Kidney (tissue), 14 donors: ENCODE measurements around the gene ZDHHC18. TPM values are rescaled to one million over a fixed set of nuclear protein-coding genes. Genes with fewer than 3 reads are reported as not detected.

Source experiments
- DNase-seq, 5 donors: peaks; one replicate each; pipeline ENCODE4 v3.0.0-alpha.2; 2013 to 2020
- FAIRE-seq: peaks from 2 replicates; lab custom pipeline; 2012; peaks lifted over from hg19 to GRCh38; lab: Jason Lieb, UNC
- H3K27ac ChIP-seq, 2 donors: one replicate each; pipeline ENCODE4 v1.7.0; 2013; ENCODE audit warnings: low read depth in 2 of 2, low read length in 2 of 2, inconsistent platforms in 1 of 2
- H3K27me3 ChIP-seq: one replicate; pipeline ENCODE4 v1.7.1; 2013; ENCODE audit warnings: low read length, inconsistent platforms; ENCODE audit not compliant: control insufficient read depth, insufficient read depth
- H3K36me3 ChIP-seq, 3 donors: one replicate each; pipeline versions ENCODE4 v1.7.0 to v1.7.1; 2013; ENCODE audit warnings: low read length in 3 of 3, control low read depth in 1 of 3, inconsistent platforms in 1 of 3; ENCODE audit not compliant: insufficient read depth in 3 of 3, control insufficient read depth in 2 of 3
- H3K4me1 ChIP-seq, 3 donors: one replicate each; pipeline versions ENCODE4 v1.7.0 to v1.7.1; 2013; ENCODE audit warnings: low read length in 3 of 3, inconsistent platforms in 1 of 3, low read depth in 1 of 3; ENCODE audit not compliant: control insufficient read depth in 2 of 3, insufficient read depth in 2 of 3
- H3K4me3 ChIP-seq, 3 donors: one replicate each; pipeline versions ENCODE4 v1.7.0 to v1.8.1; 2013; ENCODE audit warnings: low read length in 3 of 3, control low read depth in 1 of 3, inconsistent platforms in 1 of 3
- H3K9ac ChIP-seq, 3 donors: one replicate each; pipeline versions ENCODE4 v1.7.0 to v1.7.1; 2013; ENCODE audit warnings: low read length in 3 of 3, control low read depth in 1 of 3, inconsistent platforms in 1 of 3
- H3K9me3 ChIP-seq, 3 donors: one replicate each; pipeline versions ENCODE4 v1.7.0 to v1.7.1; 2013; ENCODE audit warnings: low read length in 3 of 3, control low read depth in 1 of 3, inconsistent platforms in 1 of 3; ENCODE audit not compliant: control insufficient read depth in 2 of 3, insufficient read depth in 1 of 3
- intact Hi-C: fragments of 100-400 bp; cut with DNase I; formaldehyde crosslinking; loops from one replicate; pipeline ENCODE4 v1.11.1; 2022
- polyA plus RNA-seq: library from polyadenylated mRNA; stranded (reverse); fragments of 350-450 nt; fragmentation: Illumina TruSeq; extraction: RNeasy Lipid Tissue Mini Kit (QIAGEN cat#74804); gene quantifications from one replicate; pipeline ENCODE4 v1.2.3, GENCODE V29; 2014; ENCODE audit warnings: low read depth, low replicate concordance; ENCODE audit not compliant: insufficient read depth
- total RNA-seq: library from RNA; stranded (reverse); fragmentation: NEBNext Ultra II Directional; extraction: Animal tissue kit (Norgen Biotek cat#: 25700); gene quantifications from one replicate; pipeline ENCODE4 v1.2.1, GENCODE V29; 2021
- TF ChIP-seq, protein P1 (sequence below): IDR thresholded peaks from 3 replicates; pipeline ENCODE4 v1.5.1; 2012; ENCODE audit warnings: mild to moderate bottlenecking, moderate library complexity, borderline replicate concordance; ENCODE audit not compliant: insufficient read depth; ENCODE audit errors: extremely low read depth
- donor health status: control.
- donor health status: control.
- donor health status: control.
- donor health status: control.
- donor health status: control.
- donor health status: DM: yes; HTN: yes; CAD: no.
- donor health status: Normal renal cell carcinoma (clear cell type).

Gene ZDHHC18
- total and polyA plus RNA-seq, 2 donors from 2014 or later, result 6.7 to 15.6 TPM

DNA sequence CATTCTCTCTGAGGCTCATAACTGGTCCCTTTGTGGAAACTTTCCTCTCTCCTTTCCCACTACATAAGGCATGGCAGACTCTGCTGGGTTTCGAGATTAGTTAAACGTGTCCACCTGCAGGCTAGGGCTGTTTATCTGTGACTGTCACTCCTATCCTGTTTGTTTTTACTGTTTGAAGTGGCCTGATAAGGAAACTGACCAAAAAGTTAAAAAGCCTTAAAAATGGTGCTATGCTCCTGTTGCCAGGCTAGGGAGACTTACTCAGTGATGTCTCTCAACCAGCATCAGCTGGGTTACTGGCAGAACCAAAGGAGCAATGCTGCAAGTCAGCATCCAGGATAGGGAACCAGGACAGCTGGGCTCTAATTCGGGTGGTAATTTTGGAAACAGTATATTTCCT, 34.9 kb upstream of the ZDHHC18 start:
- no peak overlapping the region for H3K27ac ChIP-seq

DNA sequence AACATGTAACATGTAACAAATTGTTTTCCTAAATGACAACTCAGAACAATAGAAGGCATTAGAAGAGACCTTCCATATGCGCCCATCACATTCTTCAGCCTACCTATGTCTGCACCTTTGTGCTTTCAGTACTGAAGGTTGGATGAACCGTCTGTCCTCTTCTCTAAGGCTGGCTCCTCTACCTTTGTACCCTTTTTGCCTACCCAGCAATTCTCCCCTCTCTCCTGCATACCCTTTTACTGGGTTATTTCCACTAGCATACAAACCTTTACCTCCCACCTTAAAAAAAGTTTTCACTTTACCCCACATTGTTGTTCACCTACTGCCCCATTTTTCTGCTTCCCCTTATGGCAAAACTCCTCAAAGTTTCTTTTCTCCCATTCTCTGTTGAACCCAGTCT, 33.6 kb upstream of the ZDHHC18 start:
- no peak for FAIRE-seq
- intact Hi-C loops, result loop anchor here (5.0 kb wide), 1 partner anchor 191 kb away; no protein-coding TSS in a partner anchor
- no peaks in the 10 kb centered on the region for H3K27me3 ChIP-seq

More for the DNA sequence above, 34.9 kb upstream of the ZDHHC18 start:
- Histone ChIP-seq H3K9me3 (no peaks in the 10 kb centered on the region), H3K36me3 (peaks cover 0 to 12% (median 11%) of the 10 kb centered on the region in 3 donors), H3K4me1 (peaks cover 3 to 11% (median 5%) of the 10 kb centered on the region in 3 donors), H3K9ac (no peak overlapping the region), H3K4me3 (no peak overlapping the region), H3K27me3 (no peaks in the 10 kb centered on the region)
- TF ChIP-seq, protein P1, sequence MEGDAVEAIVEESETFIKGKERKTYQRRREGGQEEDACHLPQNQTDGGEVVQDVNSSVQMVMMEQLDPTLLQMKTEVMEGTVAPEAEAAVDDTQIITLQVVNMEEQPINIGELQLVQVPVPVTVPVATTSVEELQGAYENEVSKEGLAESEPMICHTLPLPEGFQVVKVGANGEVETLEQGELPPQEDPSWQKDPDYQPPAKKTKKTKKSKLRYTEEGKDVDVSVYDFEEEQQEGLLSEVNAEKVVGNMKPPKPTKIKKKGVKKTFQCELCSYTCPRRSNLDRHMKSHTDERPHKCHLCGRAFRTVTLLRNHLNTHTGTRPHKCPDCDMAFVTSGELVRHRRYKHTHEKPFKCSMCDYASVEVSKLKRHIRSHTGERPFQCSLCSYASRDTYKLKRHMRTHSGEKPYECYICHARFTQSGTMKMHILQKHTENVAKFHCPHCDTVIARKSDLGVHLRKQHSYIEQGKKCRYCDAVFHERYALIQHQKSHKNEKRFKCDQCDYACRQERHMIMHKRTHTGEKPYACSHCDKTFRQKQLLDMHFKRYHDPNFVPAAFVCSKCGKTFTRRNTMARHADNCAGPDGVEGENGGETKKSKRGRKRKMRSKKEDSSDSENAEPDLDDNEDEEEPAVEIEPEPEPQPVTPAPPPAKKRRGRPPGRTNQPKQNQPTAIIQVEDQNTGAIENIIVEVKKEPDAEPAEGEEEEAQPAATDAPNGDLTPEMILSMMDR, result no peak
- intact Hi-C loops, result loop anchor here (5.0 kb wide), 1 partner anchor 189 kb away; no protein-coding TSS in a partner anchor
- no peak for DNase-seq
- no peak for FAIRE-seq

DNA sequence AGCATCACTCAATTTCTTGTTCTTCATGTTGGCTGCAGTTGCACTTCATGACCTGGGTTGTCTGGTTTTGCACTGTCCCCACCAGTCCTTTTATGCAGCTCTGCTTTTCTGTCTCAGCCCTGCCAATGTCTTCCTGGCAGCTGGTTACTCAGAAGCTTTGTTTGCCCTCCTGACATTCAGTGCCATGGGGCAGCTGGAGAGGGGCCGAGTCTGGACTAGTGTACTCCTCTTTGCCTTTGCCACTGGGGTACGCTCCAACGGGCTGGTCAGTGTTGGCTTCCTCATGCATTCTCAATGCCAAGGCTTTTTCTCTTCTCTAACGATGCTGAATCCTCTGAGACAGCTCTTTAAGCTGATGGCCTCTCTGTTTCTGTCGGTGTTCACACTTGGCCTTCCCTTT, 32.1 kb upstream of the ZDHHC18 start:
- FAIRE-seq, result no peak
- intact Hi-C loops, result loop anchor here (5.0 kb wide), 1 partner anchor 192 kb away; no protein-coding TSS in a partner anchor
- Histone ChIP-seq H3K4me3 (no peak overlapping the region), H3K36me3 (peaks cover 0 to 12% (median 11%) of the 10 kb centered on the region in 3 donors), H3K9me3 (no peaks in the 10 kb centered on the region), H3K27me3 (no peaks in the 10 kb centered on the region), H3K4me1 (peaks cover 0 to under 1% (median 0%) of the 10 kb centered on the region in 3 donors), H3K9ac (no peak overlapping the region), H3K27ac (no peak overlapping the region)
- DNase-seq, result no peak
- TF ChIP-seq, protein P1, result no peak

More for the DNA sequence above, 33.6 kb upstream of the ZDHHC18 start:
- Histone ChIP-seq H3K4me1 (peaks cover 0 to 8% (median 3%) of the 10 kb centered on the region in 3 donors), H3K27ac (no peak overlapping the region), H3K9ac (no peak overlapping the region), H3K36me3 (peaks cover 0 to 12% (median 11%) of the 10 kb centered on the region in 3 donors), H3K9me3 (no peaks in the 10 kb centered on the region), H3K4me3 (no peak overlapping the region)
- DNase-seq, result no peak
- TF ChIP-seq, protein P1, result no peak
